Calu3 (cell line): ENCODE results near the gene PSME1. TPM values are rescaled to one million over a fixed set of nuclear protein-coding genes. Genes with fewer than 3 reads are reported as not detected.

Source experiments
- BruUV-seq: library from RNA; stranded (reverse); fragments of 400-500 nt; replicated peaks from 2 replicates; lab custom pipeline; 2021; lab: Mats Ljungman, UMichigan
- CTCF ChIA-PET: fragments of 300-600 bp; sonication (Branson Sonifier 250); formaldehyde crosslinking; loops from one replicate; lab custom pipeline; 2022; ENCODE audit warnings: antibody characterized with exemption; lab: Charles Lee
- DNase-seq: peaks from one replicate; pipeline ENCODE4 v3.0.0; 2022
- H3K27ac Mint-ChIP-seq: one replicate; pipeline ENCODE4 v1.8.0; 2022; ENCODE audit warnings: mixed read lengths; ENCODE audit not compliant: unreplicated experiment
- H3K27me3 Mint-ChIP-seq: one replicate; pipeline ENCODE4 v1.8.0; 2022; ENCODE audit warnings: mixed read lengths; ENCODE audit not compliant: unreplicated experiment
- H3K36me3 Mint-ChIP-seq: one replicate; pipeline ENCODE4 v1.8.0; 2022; ENCODE audit warnings: mild to moderate bottlenecking, moderate library complexity, mixed read lengths; ENCODE audit not compliant: insufficient read depth, unreplicated experiment
- H3K4me1 Mint-ChIP-seq: one replicate; pipeline ENCODE4 v1.8.0; 2022; ENCODE audit warnings: mild to moderate bottlenecking, low read depth, mixed read lengths; ENCODE audit not compliant: unreplicated experiment
- H3K4me3 Mint-ChIP-seq: one replicate; pipeline ENCODE4 v1.8.0; 2022; ENCODE audit warnings: mild to moderate bottlenecking, low read depth, moderate library complexity, mixed read lengths; ENCODE audit not compliant: unreplicated experiment
- H3K9me3 Mint-ChIP-seq: one replicate; pipeline ENCODE4 v1.8.0; 2022; ENCODE audit warnings: low read depth, mixed read lengths; ENCODE audit not compliant: unreplicated experiment
- CTCF ChIP-seq: fragments of 200-600 bp; IDR thresholded peaks from one replicate; pipeline ENCODE4 v1.8.0; 2022; ENCODE audit warnings: antibody characterized with exemption; ENCODE audit not compliant: unreplicated experiment
- intact Hi-C: fragments of 100-400 bp; cut with micrococcal nuclease; formaldehyde crosslinking; loops from one replicate; pipeline ENCODE4 v1.10.0; 2022; ENCODE audit not compliant: unreplicated experiment
- total RNA-seq: library from RNA; stranded (reverse); gene quantifications from 2 replicates; pipeline ENCODE4 v1.2.3, GENCODE V29; 2022

PSME1 gene
- total RNA-seq, 1 experiment from 2014 or later, result 259 TPM

- no peaks in the 10 kb centered on the region for H3K9me3 Mint-ChIP-seq
- TF ChIP-seq CTCF, result no peak
- intact Hi-C loops, result no loop called here
- no peak for DNase-seq
- BruUV-seq, result no TSS peak
- peak overlapping the region; percentile 89 for H3K4me3 Mint-ChIP-seq
- peaks cover 30% of the 10 kb centered on the region for H3K4me1 Mint-ChIP-seq
- CTCF ChIA-PET, result no interaction called here
- H3K36me3 Mint-ChIP-seq, result peaks cover 62% of the 10 kb centered on the region
- no peak overlapping the region for H3K27ac Mint-ChIP-seq
- no peaks in the 10 kb centered on the region for H3K27me3 Mint-ChIP-seq
Measured at GRCh38 chr14:24138396-24139271, 2.6 kb downstream of the PSME1 start.

- H3K36me3 Mint-ChIP-seq, result peaks cover 62% of the 10 kb centered on the region
- H3K9me3 Mint-ChIP-seq, result no peaks in the 10 kb centered on the region
- intact Hi-C loops, result no loop called here
- peak; percentile 36 for DNase-seq
- no peaks in the 10 kb centered on the region for H3K27me3 Mint-ChIP-seq
- CTCF ChIA-PET, result no interaction called here
- no TSS peak for BruUV-seq
- H3K4me1 Mint-ChIP-seq, result peaks cover 37% of the 10 kb centered on the region
- H3K4me3 Mint-ChIP-seq, result peak overlapping the region; percentile 89
- H3K27ac Mint-ChIP-seq, result no peak overlapping the region
- no peak for TF ChIP-seq CTCF
Measured at GRCh38 chr14:24139272-24139934, 3.4 kb downstream of the PSME1 start.

GRCh38 chr14:24141097-24141880 is 5.3 kb downstream of the PSME1 start, which contains the start of gene EMC9:
TSS of gene EMC9 (minus strand) at chr14:24141591. CDS start at chr14:24141304, 287 bp downstream.
- H3K4me3 Mint-ChIP-seq, result peak within 1 kb of the TSS; percentile 89
- intact Hi-C loops, result loop anchor here (2.0 kb wide), 1 partner anchor 26 kb away; the partner anchor contains the start of genes DCAF11 and NRL
- H3K27me3 Mint-ChIP-seq, result no peaks in the 10 kb centered on the region
- H3K4me1 Mint-ChIP-seq, result peaks cover 38% of the 10 kb centered on the region
- DNase-seq, result peak; percentile 98
- H3K36me3 Mint-ChIP-seq, result peaks cover 63% of the 10 kb centered on the region
- no peak for TF ChIP-seq CTCF
- TSS peak; percentile 2 for BruUV-seq
- H3K27ac Mint-ChIP-seq, result peak within 1 kb of the TSS; percentile 88
- no peaks in the 10 kb centered on the region for H3K9me3 Mint-ChIP-seq
- CTCF ChIA-PET, result interaction anchor here (0.8 to 1.7 kb wide), 5 partner anchors 20 to 48 kb away, joined by 3 to 7 read pairs (median 5); partner anchors contain the start of genes DCAF11, IRF9 and NRL

- Mint-ChIP-seq H3K27ac (no peak overlapping the region), H3K4me1 (peaks cover 33% of the 10 kb centered on the region), H3K36me3 (peaks cover 66% of the 10 kb centered on the region), H3K9me3 (no peaks in the 10 kb centered on the region), H3K27me3 (no peaks in the 10 kb centered on the region), H3K4me3 (no peak overlapping the region)
- no TSS peak for BruUV-seq
- CTCF ChIA-PET, result no interaction called here
- no peak for TF ChIP-seq CTCF
- no peak for DNase-seq
- intact Hi-C loops, result no loop called here
Measured at GRCh38 chr14:24143511-24143910, 7.5 kb downstream of the PSME1 start.
